GM21786 (cell line): Measurements from ENCODE around the gene GRIN2C.

ENCODE experiments used
- ATAC-seq: cut with Tn5 transposase; IDR thresholded peaks from one replicate; pipeline ENCODE4 v1.9.1; 2021; ENCODE audit not compliant: unreplicated experiment

GRIN2C gene

GRCh38 chr17:74850310-74850709 lies 9.4 kb downstream of the GRIN2C start:
- no peak for ATAC-seq

DNA sequence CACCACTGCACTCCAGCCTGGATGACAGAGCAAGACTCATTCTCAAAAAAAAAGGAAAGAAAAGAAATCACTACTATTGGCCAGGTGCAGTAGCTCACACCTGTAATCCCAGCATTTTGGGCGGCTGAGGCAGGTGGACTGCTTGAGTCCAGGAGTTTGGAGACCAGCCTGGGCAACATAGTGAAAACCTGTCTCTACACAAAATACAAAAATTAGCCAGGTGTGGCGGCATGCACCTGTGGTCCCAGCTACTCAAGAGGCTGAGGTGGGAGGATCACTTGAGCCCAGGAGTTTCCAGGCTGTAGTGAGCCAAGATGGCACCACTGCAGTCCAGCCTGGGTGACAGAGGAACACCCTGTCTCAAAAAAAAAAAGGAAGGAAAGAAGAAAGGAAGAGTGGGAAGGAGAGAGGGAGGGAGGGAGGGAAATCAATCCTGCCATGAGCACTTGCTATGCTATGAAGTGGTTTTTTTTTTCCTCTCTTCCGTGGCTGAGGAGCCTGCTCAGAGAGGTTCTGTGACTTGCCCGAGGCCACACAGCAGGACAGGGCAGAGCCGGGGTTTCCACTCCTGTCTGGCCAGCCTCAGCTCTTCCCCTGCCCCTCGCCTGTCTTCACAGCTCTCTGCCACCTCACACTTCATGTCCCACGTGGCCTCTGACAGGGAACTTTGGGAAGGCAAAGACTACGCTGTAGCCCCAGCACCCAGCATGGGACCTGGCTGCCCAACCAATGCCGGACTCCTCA lies 10.9 kb downstream of the GRIN2C start:
- ATAC-seq = no peak

- ATAC-seq = no peak
Observed at GRCh38 chr17:74846621-74847020, 13.1 kb downstream of the GRIN2C start.

GRCh38 chr17:74843352-74843627 lies 16.4 kb downstream of the GRIN2C start:
- ATAC-seq = no peak

- ATAC-seq = no peak
Observed at GRCh38 chr17:74842599-74843351, 16.9 kb downstream of the GRIN2C start.

GRCh38 chr17:74842146-74842598 lies 17.5 kb downstream of the GRIN2C start:
- no peak for ATAC-seq

DNA sequence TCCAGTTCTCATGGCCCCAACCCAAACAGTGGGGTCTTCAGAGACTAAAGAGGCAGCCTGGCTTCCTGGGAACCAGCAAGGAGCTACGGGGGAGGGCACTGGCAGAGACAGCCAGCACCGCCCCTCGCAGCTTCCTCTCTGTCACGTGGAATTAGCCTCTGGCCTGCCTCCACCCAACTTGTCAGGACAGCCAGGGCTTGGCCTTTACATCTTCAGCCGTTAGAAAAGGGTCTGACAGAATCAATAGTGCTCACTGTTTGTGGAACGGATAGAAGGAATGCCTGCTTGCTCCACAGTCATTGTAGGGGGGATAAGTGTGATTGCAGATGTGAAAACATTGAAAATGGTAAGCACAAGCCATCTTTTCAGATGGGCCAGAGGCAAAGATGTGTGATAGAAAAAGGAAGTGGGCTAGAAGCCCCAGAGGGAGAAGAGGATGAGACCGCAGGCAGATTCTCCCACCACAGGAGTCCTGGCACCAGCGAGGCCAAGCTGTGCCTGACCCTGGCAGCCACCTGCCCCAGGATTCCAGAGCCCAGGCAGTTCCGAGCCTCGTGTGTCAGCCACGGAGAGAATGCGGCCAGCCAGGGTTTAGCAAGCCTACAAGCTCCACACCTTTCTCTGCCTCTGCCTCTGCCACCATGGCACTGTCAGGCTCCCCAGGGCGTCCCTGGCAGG lies 18.6 kb downstream of the GRIN2C start:
- no peak for ATAC-seq

- ATAC-seq = no peak
Observed at GRCh38 chr17:74839990-74840852, 19.5 kb downstream of the GRIN2C start.

- ATAC-seq = no peak
Observed at GRCh38 chr17:74838274-74838673, 21.4 kb downstream of the GRIN2C start.

DNA sequence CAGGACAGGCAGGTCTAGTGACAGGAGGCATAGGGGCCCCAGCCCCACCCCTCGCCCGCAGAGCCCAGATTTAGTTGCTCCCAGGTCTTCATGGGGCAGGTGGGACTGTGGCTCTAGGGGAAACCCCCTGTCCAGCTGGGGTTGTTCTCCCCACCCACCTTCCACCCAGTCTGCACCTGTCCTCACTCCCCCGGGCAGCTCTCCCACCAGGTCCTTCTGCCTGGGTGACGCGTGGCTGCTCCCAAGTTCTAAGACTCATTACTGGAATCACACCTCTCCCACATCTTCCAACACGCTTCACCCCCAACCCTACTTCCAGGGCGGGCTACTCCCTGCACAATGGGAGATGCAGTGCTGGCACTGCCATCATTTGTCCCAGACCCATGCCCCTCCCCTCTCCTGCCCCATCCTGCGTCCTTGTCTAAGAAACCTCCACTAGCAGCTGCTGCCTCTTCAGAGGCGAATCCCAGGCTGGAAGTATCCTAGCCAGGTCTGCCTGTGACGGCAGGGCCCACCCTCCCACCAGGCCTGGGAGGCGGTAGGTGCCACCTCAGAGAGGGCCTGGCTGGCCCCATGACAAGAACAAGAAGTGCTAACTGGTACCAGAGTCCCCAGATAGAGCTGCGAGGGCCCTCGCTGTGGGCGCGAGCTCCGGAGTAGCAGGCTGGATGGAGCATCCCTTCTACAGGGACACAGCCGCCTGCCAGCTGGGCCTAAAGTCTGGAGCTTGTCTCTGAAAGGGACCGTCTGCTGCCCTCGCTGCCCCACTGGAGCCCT lies 22.8 kb downstream of the GRIN2C start:
- ATAC-seq = no peak

GRCh38 chr17:74836191-74836590 lies 23.5 kb downstream of the GRIN2C start:
- no peak for ATAC-seq

DNA sequence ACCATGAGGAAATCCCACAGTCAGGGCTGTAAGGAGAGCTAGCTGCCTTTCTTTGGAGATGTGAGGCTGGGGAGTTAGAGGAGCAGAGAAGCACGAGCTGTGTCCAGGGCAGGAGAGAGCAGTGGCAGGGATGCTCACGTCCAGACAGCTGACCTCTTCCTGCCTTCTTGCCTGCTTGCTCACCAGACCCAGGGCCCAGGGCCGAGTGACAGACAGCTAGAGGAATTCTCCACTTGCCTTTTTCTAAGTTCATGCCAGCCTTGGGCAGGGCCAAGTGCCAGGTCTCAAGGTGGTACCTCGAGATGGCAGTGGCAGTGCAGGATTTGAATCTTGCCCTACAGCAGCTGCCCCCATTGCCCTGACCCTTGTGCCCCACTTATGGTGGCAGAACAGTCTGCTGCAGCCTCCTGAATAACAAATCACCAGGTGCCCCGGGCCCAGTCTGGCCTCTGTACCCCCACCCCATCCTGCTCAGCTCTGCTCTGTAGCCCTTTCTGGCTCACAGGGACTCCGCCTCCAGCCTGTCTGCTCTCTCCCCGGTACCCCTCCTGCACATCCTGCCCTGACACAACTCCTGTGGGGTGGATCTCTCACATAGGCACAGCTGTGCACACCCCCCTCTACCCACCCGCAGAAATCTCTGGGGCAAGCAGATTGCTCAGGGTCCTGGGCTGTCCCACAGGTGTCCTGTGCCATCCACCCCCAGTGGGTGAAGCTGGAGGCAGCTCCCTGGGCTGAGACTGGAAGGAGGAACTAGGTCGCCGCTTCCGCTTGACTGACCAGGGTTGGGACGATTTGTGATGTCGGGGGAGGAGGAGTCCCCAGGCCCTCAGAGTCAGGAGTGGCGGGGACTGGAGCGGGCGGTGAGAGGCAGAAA lies 25.9 kb downstream of the GRIN2C start:
- no peak for ATAC-seq

GRCh38 chr17:74832421-74832820 lies 27.3 kb downstream of the GRIN2C start:
- no peak for ATAC-seq

GRCh38 chr17:74831444-74832146 lies 28.1 kb downstream of the GRIN2C start:
- ATAC-seq = no peak

- ATAC-seq = no peak
Observed at GRCh38 chr17:74830861-74831260, 28.8 kb downstream of the GRIN2C start.

DNA sequence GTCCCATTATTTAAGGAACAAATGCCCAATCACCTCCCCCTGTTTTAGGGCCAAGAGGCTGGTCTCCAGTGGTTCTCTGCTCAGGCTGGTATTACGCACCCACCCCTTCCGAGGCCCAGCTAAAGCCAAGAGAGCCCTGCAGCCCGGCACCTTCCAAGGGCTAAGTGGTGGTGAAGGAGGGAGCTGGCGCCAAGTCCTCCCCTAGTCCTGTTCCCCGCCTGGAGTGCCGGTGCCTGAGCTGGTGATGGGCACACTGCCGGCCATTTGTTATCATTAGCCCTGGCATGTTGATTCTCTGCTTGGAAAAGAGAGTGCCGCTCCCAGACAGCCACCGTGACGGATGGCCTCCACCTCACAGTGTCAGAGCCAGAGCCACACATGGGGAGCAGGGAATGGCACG lies 31.9 kb downstream of the GRIN2C start:
- ATAC-seq = no peak

DNA sequence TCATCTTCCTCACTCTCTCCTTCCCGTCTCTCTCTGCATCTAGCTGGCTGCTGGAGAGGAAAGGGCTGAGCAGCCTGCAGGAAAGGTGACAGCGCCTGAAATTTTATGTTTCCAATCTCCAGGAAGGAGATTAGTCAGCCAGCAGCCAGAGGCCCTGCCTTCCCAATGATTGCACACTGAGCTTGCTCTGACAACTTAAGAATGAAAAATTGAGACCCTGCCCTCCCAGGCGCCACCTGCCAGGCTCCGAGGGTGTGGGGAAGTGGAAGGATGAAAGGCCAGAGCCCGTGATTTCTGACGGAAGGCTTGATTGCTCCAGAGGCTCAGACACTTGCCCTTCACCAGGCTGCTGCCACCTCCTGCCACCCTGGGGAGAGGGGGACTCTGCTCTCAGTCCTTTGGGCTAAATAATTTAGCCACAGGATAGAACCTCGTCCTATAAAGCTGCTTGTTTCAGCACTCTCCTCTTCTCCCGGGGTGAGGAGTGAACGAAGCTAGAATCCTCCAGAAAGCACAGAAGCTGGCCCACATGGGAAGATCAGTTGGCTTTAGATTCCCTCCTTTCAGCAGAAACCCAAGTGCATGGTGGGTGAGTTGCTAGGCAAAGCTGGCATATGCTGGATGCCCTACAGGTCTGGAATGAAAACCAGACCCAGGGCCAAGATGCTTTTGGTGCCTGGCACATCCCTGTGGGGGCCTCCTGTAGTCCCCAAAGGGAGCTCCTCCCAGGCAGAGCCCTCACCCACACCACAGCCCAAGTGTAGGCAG lies 33.5 kb downstream of the GRIN2C start:
- ATAC-seq = no peak
